ENCODE measurements around the gene MRTFA. TPM values are rescaled to one million over a fixed set of nuclear protein-coding genes. Genes with fewer than 3 reads are reported as not detected.
A peak's percentile ranks its signal among the peaks of the same experiment; 100 is the strongest.

Gene MRTFA
- total and polyA plus RNA-seq, 9 of the 15 experiments (the other 6 are each of a cell fraction or from before 2014, with no cell fraction given), result 0.84 to 21.1 (median 3.7) TPM

- TF ChIP-seq, protein P1, sequence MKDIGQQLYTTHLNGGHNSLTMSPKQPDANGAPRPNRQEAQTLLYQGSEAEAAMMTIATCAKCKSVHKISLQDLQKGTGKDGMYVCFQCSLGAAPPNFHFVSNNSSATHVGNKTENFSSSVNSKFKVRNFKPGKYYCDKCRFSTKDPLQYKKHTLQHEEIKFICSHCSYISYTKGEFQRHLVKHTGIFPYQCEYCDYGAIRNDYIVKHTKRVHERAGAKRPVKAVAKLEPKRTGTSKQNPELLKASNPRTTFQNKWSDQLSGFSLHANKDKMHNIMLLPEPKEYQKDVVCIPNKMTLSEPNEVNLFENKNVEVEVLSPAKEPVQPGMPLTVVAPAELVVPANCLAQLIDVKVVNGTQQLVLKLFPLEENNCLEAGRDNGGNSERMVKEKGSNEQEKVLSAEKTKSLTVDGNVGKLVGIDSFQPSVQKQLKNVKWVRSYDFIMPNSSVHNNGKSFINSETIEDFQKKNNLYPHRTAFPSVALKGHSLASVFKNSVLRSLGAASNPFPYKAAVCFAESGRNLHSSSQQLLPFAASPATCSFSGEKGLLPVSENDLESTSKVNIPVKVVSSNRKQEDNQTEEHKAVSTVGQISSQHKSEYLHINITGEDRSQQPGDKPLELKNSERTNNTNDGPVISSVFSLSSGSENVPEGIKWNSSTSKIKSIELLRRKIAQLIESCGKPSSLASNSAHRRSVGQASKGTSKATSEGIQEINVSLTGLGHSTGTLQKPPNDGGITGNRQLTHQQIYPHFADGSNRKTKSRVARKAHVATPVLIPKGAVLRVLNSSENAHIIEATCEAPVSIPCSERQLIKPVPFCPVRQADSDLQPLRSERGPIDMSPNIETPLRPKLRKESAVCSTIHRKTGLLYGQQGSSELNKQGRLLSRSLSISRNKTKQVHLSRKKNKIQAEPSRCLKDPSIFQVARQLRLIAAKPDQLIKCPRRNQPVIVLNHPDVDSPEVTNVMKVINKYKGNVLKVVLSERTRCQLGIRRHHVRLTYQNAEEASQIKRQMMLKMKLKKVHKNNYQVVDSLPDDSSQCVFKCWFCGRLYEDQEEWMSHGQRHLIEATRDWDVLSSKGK (CRISPR knock-in tag; IDR thresholded peaks at IDR 0.05), result no peak
- TF ChIP-seq BCOR (IDR thresholded peaks at IDR 0.05) (no peak), RBM17 (IDR thresholded peaks at IDR 0.05; ENCODE audit: borderline replicate concordance, low read depth, low read length) (no peak)
Observed at GRCh38 chr22:40419718-40420117, 216.8 kb downstream of the MRTFA start (continued).

- no peak overlapping the region for H2AFZ ChIP-seq (ENCODE audit: low read depth, low read length)
- in situ Hi-C loops (cut with MboI), result no loop called here
- peaks cover 33% of the 10 kb centered on the region; the same call in 1 of the 3 replicates for H3K36me3 ChIP-seq (ENCODE audit: control insufficient read depth, insufficient read depth, low read length)
- no peaks in the 10 kb centered on the region for H3K9me3 ChIP-seq (replicated peaks; ENCODE audit: control insufficient read depth, insufficient read depth, low read depth, low read length)
- H3K9ac ChIP-seq (ENCODE audit: insufficient read depth in 1 of 2, low read depth in 2 of 2, low read length in 2 of 2), result no peak overlapping the region
- H4K20me1 ChIP-seq (replicated peaks; ENCODE audit: control insufficient read depth, insufficient read depth, low read length), result no peaks in the 10 kb centered on the region
- H3K4me1 ChIP-seq (replicated peaks in 1 of 2; ENCODE audit: control insufficient read depth in 2 of 2, insufficient read depth in 2 of 2, low read length in 2 of 2), result no peaks in the 10 kb centered on the region; a peak in 2 of 5 replicates
- WGBS (ENCODE audit: insufficient coverage, low coverage, missing lambda C conversion rate), result 92% methylated on average over 9 of the region's 42 CpGs
- FAIRE-seq, result no peak
- ChIA-PET CTCF (ENCODE audit: low intra/inter-chr PET ratio) (no interaction called here), POLR2A (interaction anchor here (0.6 kb wide), 1 partner anchor 34 kb away, joined by 3 read pairs; no protein-coding TSS in a partner anchor)
- no peak overlapping the region for H3K27ac ChIP-seq (ENCODE audit: extremely low read depth, low read depth, low read length)
- intact Hi-C loops (cut with micrococcal nuclease), result no loop called here
- H3K27me3 ChIP-seq (ENCODE audit: control insufficient read depth in 2 of 2, insufficient read depth in 2 of 2, low read length in 2 of 2), result no peaks in the 10 kb centered on the region
- no peak for ATAC-seq
- H3K4me2 ChIP-seq (ENCODE audit: insufficient read depth, low read length), result no peak overlapping the region
- DNase-seq (ENCODE audit: extremely low read depth in 1 of 4, low spot score in 3 of 4), result peak in 1 of 4 experiments; percentile 19
- H3K79me2 ChIP-seq (ENCODE audit: control insufficient read depth, insufficient read depth, low read length), result no peaks in the 10 kb centered on the region
- no peaks in the 10 kb centered on the region for H3K9me1 ChIP-seq (ENCODE audit: control insufficient read depth, insufficient read depth, low read length)
- BruUV-seq (replicated peaks), result no TSS peak
- no peak overlapping the region for H3K4me3 ChIP-seq
- TF ChIP-seq, protein P2, sequence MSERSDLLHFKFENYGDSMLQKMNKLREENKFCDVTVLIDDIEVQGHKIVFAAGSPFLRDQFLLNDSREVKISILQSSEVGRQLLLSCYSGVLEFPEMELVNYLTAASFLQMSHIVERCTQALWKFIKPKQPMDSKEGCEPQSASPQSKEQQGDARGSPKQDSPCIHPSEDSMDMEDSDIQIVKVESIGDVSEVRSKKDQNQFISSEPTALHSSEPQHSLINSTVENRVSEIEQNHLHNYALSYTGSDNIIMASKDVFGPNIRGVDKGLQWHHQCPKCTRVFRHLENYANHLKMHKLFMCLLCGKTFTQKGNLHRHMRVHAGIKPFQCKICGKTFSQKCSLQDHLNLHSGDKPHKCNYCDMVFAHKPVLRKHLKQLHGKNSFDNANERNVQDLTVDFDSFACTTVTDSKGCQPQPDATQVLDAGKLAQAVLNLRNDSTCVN (CRISPR knock-in tag; IDR thresholded peaks at IDR 0.05), result no peak
- TF ChIP-seq RBM22 (IDR thresholded peaks at IDR 0.05; ENCODE audit: low read depth, low read length, poor library complexity, severe bottlenecking), result peak; percentile 26
- TF ChIP-seq AFF1 (IDR thresholded peaks at IDR 0.05; ENCODE audit: low read depth in 1 of 2, partially characterized antibody in 2 of 2), result no peak
- no peak for TF ChIP-seq ZBTB8A (IDR thresholded peaks at IDR 0.05; ENCODE audit: partially characterized antibody)
Observed at GRCh38 chr22:40418366-40419201, 217.9 kb downstream of the MRTFA start.
